Astrocyte (in vitro differentiated cells and primary cell): Measurements from ENCODE around the gene COPS9.

Source experiments
- EZH2 ChIP-seq: IDR thresholded peaks from 2 replicates; pipeline ENCODE4 v1.6.1; 2012; ENCODE audit warnings: mild to moderate bottlenecking, low read length, inconsistent platforms; ENCODE audit not compliant: insufficient read depth
- TF ChIP-seq, protein P1 (sequence below): IDR thresholded peaks from 2 replicates; pipeline ENCODE4 v1.5.1; 2011; ENCODE audit warnings: low read depth, mild to moderate bottlenecking, inconsistent platforms, low read length, moderate library complexity; ENCODE audit not compliant: insufficient read depth

DNA sequence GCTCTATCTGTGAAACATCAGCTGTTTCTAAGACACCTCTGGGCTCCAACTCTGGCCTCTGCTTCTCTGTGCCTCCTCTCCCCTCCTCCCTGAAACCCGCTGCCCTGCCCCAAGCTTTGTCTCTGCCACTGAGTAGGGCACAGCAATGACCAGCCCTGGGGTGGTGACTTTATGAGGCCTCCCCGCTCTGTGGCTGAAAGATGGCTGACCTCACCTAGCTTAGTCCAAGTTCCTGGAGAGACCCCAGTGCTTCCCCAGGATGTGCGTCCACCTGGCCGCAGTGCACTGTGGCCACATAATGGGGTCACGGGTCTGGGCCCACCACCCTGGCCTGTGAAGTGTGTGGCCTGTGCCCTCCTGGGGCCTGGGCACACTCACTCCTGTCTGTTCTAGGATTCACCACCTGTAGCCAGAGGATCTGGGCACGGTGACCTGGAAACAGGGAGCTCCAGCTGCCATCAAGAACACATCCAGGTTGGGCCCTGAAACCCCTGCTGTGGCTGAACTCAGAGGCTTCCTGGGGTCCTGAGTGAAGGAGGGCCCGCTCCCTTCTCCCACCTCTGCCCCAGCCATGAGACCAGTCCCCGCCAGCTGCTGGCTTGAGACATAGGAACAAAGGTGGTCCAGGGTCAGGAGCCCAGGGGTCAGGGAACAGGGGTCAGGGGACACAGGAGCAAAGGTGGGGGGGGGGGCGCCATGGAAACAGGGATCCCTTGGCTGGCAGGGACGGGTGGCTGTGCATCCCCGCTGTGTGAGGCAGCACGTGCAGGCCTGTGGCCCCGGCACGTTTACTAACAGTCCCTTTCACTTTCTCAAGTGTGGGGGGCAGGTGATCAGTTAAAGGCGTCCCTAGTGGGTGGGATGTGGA is 33.6 kb upstream of the COPS9 start:
- TF ChIP-seq, protein P1, sequence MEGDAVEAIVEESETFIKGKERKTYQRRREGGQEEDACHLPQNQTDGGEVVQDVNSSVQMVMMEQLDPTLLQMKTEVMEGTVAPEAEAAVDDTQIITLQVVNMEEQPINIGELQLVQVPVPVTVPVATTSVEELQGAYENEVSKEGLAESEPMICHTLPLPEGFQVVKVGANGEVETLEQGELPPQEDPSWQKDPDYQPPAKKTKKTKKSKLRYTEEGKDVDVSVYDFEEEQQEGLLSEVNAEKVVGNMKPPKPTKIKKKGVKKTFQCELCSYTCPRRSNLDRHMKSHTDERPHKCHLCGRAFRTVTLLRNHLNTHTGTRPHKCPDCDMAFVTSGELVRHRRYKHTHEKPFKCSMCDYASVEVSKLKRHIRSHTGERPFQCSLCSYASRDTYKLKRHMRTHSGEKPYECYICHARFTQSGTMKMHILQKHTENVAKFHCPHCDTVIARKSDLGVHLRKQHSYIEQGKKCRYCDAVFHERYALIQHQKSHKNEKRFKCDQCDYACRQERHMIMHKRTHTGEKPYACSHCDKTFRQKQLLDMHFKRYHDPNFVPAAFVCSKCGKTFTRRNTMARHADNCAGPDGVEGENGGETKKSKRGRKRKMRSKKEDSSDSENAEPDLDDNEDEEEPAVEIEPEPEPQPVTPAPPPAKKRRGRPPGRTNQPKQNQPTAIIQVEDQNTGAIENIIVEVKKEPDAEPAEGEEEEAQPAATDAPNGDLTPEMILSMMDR: no peak
- no peak for TF ChIP-seq EZH2
